Calu3 (cell line): ENCODE results near the gene MON1B. TPM values are rescaled to one million over a fixed set of nuclear protein-coding genes. Genes with fewer than 3 reads are reported as not detected.

Experiments
- BruUV-seq: library from RNA; stranded (reverse); fragments of 400-500 nt; replicated peaks from 2 replicates; lab custom pipeline; 2021; lab: Mats Ljungman, UMichigan
- CTCF ChIA-PET: fragments of 300-600 bp; sonication (Branson Sonifier 250); formaldehyde crosslinking; loops from one replicate; lab custom pipeline; 2022; ENCODE audit warnings: antibody characterized with exemption; lab: Charles Lee
- DNase-seq: peaks from one replicate; pipeline ENCODE4 v3.0.0; 2022
- H3K27ac Mint-ChIP-seq: one replicate; pipeline ENCODE4 v1.8.0; 2022; ENCODE audit warnings: mixed read lengths; ENCODE audit not compliant: unreplicated experiment
- H3K27me3 Mint-ChIP-seq: one replicate; pipeline ENCODE4 v1.8.0; 2022; ENCODE audit warnings: mixed read lengths; ENCODE audit not compliant: unreplicated experiment
- H3K36me3 Mint-ChIP-seq: one replicate; pipeline ENCODE4 v1.8.0; 2022; ENCODE audit warnings: mild to moderate bottlenecking, moderate library complexity, mixed read lengths; ENCODE audit not compliant: insufficient read depth, unreplicated experiment
- H3K4me1 Mint-ChIP-seq: one replicate; pipeline ENCODE4 v1.8.0; 2022; ENCODE audit warnings: mild to moderate bottlenecking, low read depth, mixed read lengths; ENCODE audit not compliant: unreplicated experiment
- H3K4me3 Mint-ChIP-seq: one replicate; pipeline ENCODE4 v1.8.0; 2022; ENCODE audit warnings: mild to moderate bottlenecking, low read depth, moderate library complexity, mixed read lengths; ENCODE audit not compliant: unreplicated experiment
- H3K9me3 Mint-ChIP-seq: one replicate; pipeline ENCODE4 v1.8.0; 2022; ENCODE audit warnings: low read depth, mixed read lengths; ENCODE audit not compliant: unreplicated experiment
- CTCF ChIP-seq: fragments of 200-600 bp; IDR thresholded peaks from one replicate; pipeline ENCODE4 v1.8.0; 2022; ENCODE audit warnings: antibody characterized with exemption; ENCODE audit not compliant: unreplicated experiment
- intact Hi-C: fragments of 100-400 bp; cut with micrococcal nuclease; formaldehyde crosslinking; loops from one replicate; pipeline ENCODE4 v1.10.0; 2022; ENCODE audit not compliant: unreplicated experiment
- total RNA-seq: library from RNA; stranded (reverse); gene quantifications from 2 replicates; pipeline ENCODE4 v1.2.3, GENCODE V29; 2022

Gene MON1B
- total RNA-seq, 1 experiment from 2014 or later = 91.3 TPM

- Mint-ChIP-seq H3K27ac (no peak overlapping the region), H3K36me3 (peaks cover 3% of the 10 kb centered on the region), H3K4me3 (no peak overlapping the region), H3K27me3 (no peaks in the 10 kb centered on the region), H3K9me3 (peaks cover 2% of the 10 kb centered on the region), H3K4me1 (peaks cover 3% of the 10 kb centered on the region)
- intact Hi-C loops = no loop called here
- BruUV-seq = no TSS peak
- TF ChIP-seq CTCF = no peak
- DNase-seq = no peak
- CTCF ChIA-PET = interaction anchor here (0.7 kb wide), 1 partner anchor 533 kb away, joined by 7 read pairs; no protein-coding TSS in a partner anchor
These were observed 15.5 kb downstream of the MON1B start for GRCh38 chr16:77206533-77206932.

- Mint-ChIP-seq H3K36me3 (peaks cover 8% of the 10 kb centered on the region), H3K4me1 (peaks cover 8% of the 10 kb centered on the region), H3K4me3 (no peak overlapping the region), H3K27me3 (no peaks in the 10 kb centered on the region), H3K27ac (no peak overlapping the region), H3K9me3 (peaks cover 2% of the 10 kb centered on the region)
- intact Hi-C loops = no loop called here
- no peak for TF ChIP-seq CTCF
- DNase-seq = no peak
- CTCF ChIA-PET = interaction anchor here (0.7 kb wide), 1 partner anchor 533 kb away, joined by 7 read pairs; no protein-coding TSS in a partner anchor
- BruUV-seq = no TSS peak
These were observed 16.0 kb downstream of the MON1B start for GRCh38 chr16:77207030-77207429.

GRCh38 chr16:77208382-77208781 lies 17.4 kb downstream of the MON1B start:
- no peak overlapping the region for H3K27ac Mint-ChIP-seq
- DNase-seq = no peak
- no peak for TF ChIP-seq CTCF
- BruUV-seq = no TSS peak
- H3K27me3 Mint-ChIP-seq = no peaks in the 10 kb centered on the region
- peaks cover 12% of the 10 kb centered on the region for H3K4me1 Mint-ChIP-seq
- H3K36me3 Mint-ChIP-seq = peaks cover 19% of the 10 kb centered on the region
- H3K4me3 Mint-ChIP-seq = no peak overlapping the region
- intact Hi-C loops = no loop called here
- CTCF ChIA-PET = no interaction called here
- H3K9me3 Mint-ChIP-seq = peaks cover 2% of the 10 kb centered on the region

GRCh38 chr16:77211880-77212740 lies 21.1 kb downstream of the MON1B start:
- TSS peak; percentile 58 for BruUV-seq
- CTCF ChIA-PET = interaction anchor here (1.0 kb wide), 1 partner anchor 41 kb away, joined by 3 read pairs; no protein-coding TSS in a partner anchor
- DNase-seq = peak; percentile 83
- Mint-ChIP-seq H3K27me3 (no peaks in the 10 kb centered on the region), H3K4me3 (peak overlapping the region; percentile 74), H3K4me1 (peaks cover 18% of the 10 kb centered on the region), H3K36me3 (peaks cover 22% of the 10 kb centered on the region), H3K9me3 (peaks cover 2% of the 10 kb centered on the region), H3K27ac (peak overlapping the region; percentile 79)
- intact Hi-C loops = no loop called here
- TF ChIP-seq CTCF = no peak
